Nephron (organoid): ENCODE data around the gene SMAD2.

Experiments
- H3K27ac Mint-ChIP-seq, 3 experiments: 2 replicates each; pipeline ENCODE4 v1.8.0; 2020; ENCODE audit warnings: mixed read lengths in 3 of 3, mild to moderate bottlenecking in 2 of 3, moderate library complexity in 1 of 3
- H3K27me3 Mint-ChIP-seq: 2 replicates; pipeline ENCODE4 v1.8.0; 2021; ENCODE audit warnings: low read depth, mild to moderate bottlenecking, moderate library complexity, mixed read lengths
- H3K36me3 Mint-ChIP-seq: 2 replicates; pipeline ENCODE4 v1.8.0; 2020; ENCODE audit warnings: low read depth, mixed read lengths
- H3K4me1 Mint-ChIP-seq: 2 replicates; pipeline ENCODE4 v1.8.0; 2020; ENCODE audit warnings: mixed read lengths
- H3K4me3 Mint-ChIP-seq, 3 experiments: 2 replicates each; pipeline ENCODE4 v1.8.0; 2020; ENCODE audit warnings: mild to moderate bottlenecking in 3 of 3, mixed read lengths in 3 of 3, moderate library complexity in 2 of 3
- H3K9me3 Mint-ChIP-seq: 2 replicates; pipeline ENCODE4 v1.8.0; 2020; ENCODE audit warnings: mixed read lengths
- TF ChIP-seq, protein P1 (sequence below), 3 experiments: fragments of 200-600 bp; sonication (generic); IDR thresholded peaks; one replicate each; pipeline ENCODE4 v1.5.0; 2021; ENCODE audit warnings: antibody characterized with exemption in 3 of 3; ENCODE audit not compliant: unreplicated experiment in 3 of 3

SMAD2 gene

DNA sequence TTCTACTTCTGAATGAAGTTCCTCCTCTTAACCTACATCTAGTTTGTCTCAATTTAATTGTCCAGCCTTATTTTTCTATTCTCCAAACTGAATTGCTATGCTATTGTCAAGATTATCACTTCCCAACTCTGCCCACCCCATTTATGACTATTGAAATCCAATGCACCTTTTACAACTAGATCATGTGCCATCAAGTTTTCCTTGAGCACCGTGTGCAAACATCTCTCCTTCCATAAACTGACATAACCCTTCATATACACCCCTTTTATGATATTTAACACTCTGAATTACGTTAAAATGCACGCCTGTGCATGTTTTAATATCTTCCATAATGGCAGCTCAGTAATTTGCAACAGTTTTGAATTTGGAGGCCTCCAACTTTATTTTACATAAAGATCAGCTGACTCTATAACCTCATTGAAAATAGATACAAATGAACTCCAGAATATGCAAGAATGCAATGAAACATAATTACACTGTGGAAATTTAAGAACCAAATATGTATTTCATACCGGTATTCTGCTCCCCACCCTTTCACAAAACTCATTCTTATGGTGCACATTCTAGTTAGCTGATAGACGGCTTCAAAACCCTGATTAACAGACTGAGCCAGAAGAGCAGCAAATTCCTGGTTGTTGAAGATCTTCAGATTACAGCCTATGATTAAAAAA, 85.5 kb downstream of the SMAD2 start:
- Mint-ChIP-seq H3K27me3 (no peaks in the 10 kb centered on the region), H3K4me1 (no peaks in the 10 kb centered on the region), H3K4me3 (no peak overlapping the region), H3K27ac (no peak overlapping the region), H3K9me3 (no peaks in the 10 kb centered on the region), H3K36me3 (peaks cover 80% of the 10 kb centered on the region)
- TF ChIP-seq, protein P1, sequence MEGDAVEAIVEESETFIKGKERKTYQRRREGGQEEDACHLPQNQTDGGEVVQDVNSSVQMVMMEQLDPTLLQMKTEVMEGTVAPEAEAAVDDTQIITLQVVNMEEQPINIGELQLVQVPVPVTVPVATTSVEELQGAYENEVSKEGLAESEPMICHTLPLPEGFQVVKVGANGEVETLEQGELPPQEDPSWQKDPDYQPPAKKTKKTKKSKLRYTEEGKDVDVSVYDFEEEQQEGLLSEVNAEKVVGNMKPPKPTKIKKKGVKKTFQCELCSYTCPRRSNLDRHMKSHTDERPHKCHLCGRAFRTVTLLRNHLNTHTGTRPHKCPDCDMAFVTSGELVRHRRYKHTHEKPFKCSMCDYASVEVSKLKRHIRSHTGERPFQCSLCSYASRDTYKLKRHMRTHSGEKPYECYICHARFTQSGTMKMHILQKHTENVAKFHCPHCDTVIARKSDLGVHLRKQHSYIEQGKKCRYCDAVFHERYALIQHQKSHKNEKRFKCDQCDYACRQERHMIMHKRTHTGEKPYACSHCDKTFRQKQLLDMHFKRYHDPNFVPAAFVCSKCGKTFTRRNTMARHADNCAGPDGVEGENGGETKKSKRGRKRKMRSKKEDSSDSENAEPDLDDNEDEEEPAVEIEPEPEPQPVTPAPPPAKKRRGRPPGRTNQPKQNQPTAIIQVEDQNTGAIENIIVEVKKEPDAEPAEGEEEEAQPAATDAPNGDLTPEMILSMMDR (IDR thresholded peaks at IDR 0.05; ENCODE audit: unreplicated experiment in 3 of 3), result no peak

GRCh38 chr18:47842836-47843235, 87.6 kb downstream of the SMAD2 start:
- TF ChIP-seq, protein P1 (IDR thresholded peaks at IDR 0.05; ENCODE audit: unreplicated experiment in 3 of 3), result no peak
- H3K4me3 Mint-ChIP-seq, result no peak overlapping the region
- no peaks in the 10 kb centered on the region for H3K4me1 Mint-ChIP-seq
- H3K27me3 Mint-ChIP-seq, result no peaks in the 10 kb centered on the region
- H3K9me3 Mint-ChIP-seq, result no peaks in the 10 kb centered on the region
- H3K36me3 Mint-ChIP-seq, result peaks cover 89% of the 10 kb centered on the region
- no peak overlapping the region for H3K27ac Mint-ChIP-seq

DNA sequence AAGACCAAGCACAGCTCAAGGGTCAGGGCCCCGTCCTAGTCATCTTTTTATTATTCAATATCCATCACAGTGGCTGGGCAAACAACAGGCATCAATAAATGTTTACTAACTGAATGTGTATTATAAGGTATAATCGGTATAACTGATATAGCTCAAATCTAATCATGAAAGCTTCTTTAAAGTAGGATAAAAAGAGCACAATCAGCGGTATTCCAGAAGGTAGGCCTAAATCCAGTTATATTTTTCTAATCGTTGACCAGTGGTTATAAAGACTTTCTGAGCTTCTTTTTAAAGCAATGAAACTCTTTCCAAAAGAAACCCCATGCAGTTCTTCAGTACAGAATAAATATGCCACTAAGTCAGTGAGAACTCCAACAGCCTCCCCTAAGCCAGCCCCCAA, 92.1 kb downstream of the SMAD2 start:
- Mint-ChIP-seq H3K4me1 (no peaks in the 10 kb centered on the region), H3K36me3 (peaks cover 86% of the 10 kb centered on the region)

GRCh38 chr18:47832348-47832747, 98.1 kb downstream of the SMAD2 start:
- no peaks in the 10 kb centered on the region for H3K4me1 Mint-ChIP-seq
- TF ChIP-seq, protein P1 (IDR thresholded peaks at IDR 0.05; ENCODE audit: unreplicated experiment in 3 of 3), result no peak

More for the DNA sequence above, 92.1 kb downstream of the SMAD2 start:
- H3K4me3 Mint-ChIP-seq, result no peak overlapping the region
- TF ChIP-seq, protein P1 (IDR thresholded peaks at IDR 0.05; ENCODE audit: unreplicated experiment in 3 of 3), result no peak
- H3K27ac Mint-ChIP-seq, result no peak overlapping the region
- H3K9me3 Mint-ChIP-seq, result no peaks in the 10 kb centered on the region
- H3K27me3 Mint-ChIP-seq, result no peaks in the 10 kb centered on the region

GRCh38 chr18:47831351-47831750, 99.1 kb downstream of the SMAD2 start:
- peaks cover 12% of the 10 kb centered on the region for H3K9me3 Mint-ChIP-seq
- no peak overlapping the region for H3K27ac Mint-ChIP-seq
- H3K27me3 Mint-ChIP-seq, result no peaks in the 10 kb centered on the region
- peaks cover 78% of the 10 kb centered on the region for H3K36me3 Mint-ChIP-seq
- TF ChIP-seq, protein P1 (IDR thresholded peaks at IDR 0.05; ENCODE audit: unreplicated experiment in 3 of 3), result no peak
- no peaks in the 10 kb centered on the region for H3K4me1 Mint-ChIP-seq
- H3K4me3 Mint-ChIP-seq, result no peak overlapping the region

More at GRCh38 chr18:47832348-47832747, 98.1 kb downstream of the SMAD2 start:
- no peaks in the 10 kb centered on the region for H3K27me3 Mint-ChIP-seq
- no peak overlapping the region for H3K27ac Mint-ChIP-seq
- H3K4me3 Mint-ChIP-seq, result no peak overlapping the region
- H3K36me3 Mint-ChIP-seq, result peaks cover 78% of the 10 kb centered on the region
- H3K9me3 Mint-ChIP-seq, result peaks cover 8% of the 10 kb centered on the region

GRCh38 chr18:47830772-47831171, 99.7 kb downstream of the SMAD2 start:
- Mint-ChIP-seq H3K27me3 (no peaks in the 10 kb centered on the region), H3K9me3 (peaks cover 12% of the 10 kb centered on the region), H3K4me1 (no peaks in the 10 kb centered on the region), H3K27ac (no peak overlapping the region), H3K36me3 (peaks cover 79% of the 10 kb centered on the region), H3K4me3 (no peak overlapping the region)
- TF ChIP-seq, protein P1 (IDR thresholded peaks at IDR 0.05; ENCODE audit: unreplicated experiment in 3 of 3), result no peak
